Stimulated activated CD4-positive, alpha-beta T cell treated with anti-CD3 and anti-CD28 coated beads, Interleukin-4, amount 100 ng/mL, for 1 hour (primary cell): ENCODE measurements around the gene PPM1F.
"Not testable (repeated sequence)": the region's sequence is repeated elsewhere in the genome, so short reads cannot be mapped to it uniquely, and the experiment has no call there.

Source experiments
- DNase-seq: peaks from one replicate; pipeline ENCODE4 v3.0.0-alpha.2; 2020

Gene PPM1F

DNA sequence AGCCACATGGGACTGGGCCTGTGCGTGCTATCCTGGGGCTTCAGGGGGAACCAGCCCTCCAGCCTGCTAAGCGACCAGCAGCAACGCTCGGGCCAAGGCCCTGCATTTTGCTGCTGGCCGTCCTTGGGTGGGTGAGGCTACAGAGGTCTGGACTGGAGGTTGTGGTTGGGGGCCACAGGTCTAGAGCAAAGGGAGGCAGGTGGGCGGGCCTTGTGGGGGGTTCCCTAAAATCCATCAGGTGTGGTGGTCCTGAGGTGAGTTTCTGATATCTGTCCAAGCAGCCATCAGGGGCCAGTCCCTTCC lies 34.7 kb downstream of the PPM1F start:
- no peak for DNase-seq

DNA sequence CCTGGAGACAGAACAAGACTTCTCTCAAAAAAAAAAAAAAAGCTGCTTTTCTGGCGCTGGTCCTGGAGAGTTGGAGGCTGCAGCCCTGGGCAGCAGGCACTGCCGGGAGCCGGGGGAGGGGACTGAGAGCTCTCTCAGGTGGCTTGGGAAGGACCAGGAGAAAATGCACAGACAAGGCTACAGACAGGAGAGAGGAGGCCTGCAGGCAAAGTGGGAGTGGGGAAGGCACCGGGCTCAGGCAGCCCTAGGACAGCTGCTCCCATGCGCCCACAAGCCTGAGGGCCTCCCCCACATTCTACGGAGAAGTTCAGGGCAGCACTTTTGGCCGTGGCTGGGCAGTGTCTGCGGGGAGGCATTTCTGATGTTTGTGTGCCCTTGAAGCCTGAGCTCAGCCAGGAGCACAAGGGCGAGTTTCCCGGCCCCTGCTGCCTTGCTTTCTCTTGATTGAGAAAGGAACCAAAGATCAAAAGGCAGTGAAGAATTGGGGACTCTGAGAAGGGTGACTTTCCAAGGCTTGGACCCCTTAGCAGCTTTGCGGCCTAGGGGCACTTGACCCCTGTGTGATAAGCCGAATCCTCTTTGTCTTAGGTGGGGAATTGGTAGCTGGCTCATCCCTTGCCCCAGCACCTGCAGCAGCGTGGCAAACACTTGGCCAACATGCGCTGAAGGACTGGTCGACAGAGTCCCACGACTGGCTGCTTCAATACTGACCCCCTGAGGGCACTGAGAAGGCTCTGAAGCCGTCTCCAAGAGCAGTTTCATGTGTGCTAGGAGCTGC lies 35.3 kb downstream of the PPM1F start:
- DNase-seq, result no peak

DNA sequence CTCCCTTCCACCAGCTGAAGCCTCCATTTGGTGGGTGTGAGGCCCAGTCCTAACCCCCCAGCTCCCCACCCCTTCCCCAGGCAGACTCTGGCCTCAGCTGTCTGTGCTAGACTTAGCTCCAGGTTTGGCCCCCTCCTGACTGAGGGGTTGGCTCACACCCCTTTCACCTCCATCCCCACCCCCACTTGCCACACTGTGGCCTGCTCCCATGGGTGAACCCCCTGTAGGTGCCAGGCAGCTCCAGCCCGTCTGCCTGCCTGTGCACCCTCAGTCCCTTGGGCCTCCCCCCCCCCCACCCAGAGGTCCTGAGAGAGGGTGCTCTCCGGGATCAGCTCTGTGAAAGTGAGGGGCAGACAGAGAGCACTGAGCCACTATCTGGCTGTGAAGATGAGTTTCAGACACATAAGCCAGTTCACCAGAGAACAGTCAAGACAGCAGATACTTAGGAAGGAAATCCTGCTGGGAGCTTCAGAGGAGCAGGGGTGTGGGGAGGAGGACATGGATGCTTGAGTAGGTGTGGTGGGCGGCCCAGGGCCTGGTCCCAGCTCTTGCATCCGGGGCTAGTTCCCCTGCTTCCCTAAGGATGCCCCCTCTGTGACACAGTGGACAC lies 36.2 kb downstream of the PPM1F start:
- no peak for DNase-seq

DNA sequence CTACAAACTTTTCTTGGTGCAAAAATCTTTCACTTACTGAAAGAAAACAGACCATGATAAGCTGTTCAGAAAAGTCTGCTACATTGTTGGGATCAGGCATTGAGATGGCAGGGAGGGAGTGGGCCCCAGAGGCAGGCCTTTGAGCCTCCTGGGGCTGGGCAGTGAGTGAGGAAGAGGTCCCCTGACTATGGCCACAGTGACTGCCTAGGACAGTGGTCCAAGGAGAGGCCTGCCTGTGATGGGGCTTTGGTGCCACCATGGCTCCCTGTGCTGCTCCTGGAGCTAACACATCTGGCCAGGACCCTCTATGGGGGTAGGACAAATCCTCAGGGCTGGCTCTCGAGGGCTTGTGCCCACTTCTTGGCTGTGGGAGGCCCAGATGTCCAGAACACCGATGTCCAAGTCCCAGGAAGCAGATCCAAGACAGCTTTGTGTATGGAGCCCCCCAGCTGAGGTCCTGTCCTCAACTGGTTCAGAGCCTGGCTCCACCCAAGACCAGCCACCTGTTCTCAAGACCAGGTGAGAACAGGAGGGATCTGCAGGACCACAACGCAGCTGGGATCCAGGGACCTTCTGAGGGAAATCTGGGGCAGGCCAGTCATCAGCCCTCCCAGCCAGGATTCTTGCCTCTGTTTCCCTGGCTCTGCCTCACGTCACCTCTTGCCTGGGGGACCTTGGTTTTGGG lies 36.9 kb downstream of the PPM1F start:
- DNase-seq, result no peak

DNA sequence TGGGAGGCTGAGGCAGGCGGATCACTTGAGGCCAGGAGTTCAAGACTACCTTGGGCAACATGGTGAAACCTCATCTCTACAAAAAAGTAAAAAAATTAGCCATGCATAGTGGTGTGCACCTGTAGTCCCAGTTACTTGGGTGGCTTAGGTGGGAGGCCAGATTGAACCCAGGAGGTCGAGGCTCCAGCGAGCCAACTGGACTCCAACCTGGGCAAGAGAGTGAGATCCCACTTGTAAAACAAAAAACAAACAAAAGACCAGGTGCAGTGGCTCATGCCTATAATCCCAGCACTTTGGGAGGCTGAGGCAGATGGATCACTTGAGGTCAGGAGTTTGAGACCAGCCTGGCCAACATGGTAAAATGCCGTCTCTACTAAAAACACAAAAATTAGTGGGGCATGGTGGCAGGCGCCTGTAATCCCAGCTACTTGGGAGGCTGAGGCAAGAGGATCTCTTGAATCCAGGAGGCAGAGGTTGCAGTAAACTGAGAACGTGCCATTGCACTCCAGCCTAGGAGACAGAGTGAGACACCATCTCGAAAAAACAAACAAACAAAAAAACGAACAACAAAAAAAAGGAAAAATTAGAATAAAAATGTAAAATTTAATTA lies 38.5 kb downstream of the PPM1F start:
- not testable (repeated sequence) for DNase-seq

DNA sequence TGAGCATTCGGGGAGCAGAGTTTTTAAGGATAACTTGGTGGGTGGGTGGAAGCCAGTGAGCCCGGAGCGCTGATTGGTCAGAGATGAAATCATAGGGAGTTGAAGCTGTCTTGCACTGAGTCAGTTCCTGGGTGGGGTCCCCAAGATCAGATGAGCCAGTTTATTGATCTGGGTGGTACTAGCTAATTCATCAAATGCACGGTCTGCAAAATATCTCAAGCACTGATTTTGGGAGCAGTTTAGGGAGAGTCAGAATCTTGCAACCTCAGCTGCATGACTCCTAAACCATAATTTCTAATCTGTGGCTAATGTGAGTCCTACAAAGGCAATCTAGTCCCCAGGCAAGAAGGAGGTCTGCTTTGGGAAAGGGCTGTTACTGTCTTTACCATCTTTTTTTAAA lies 42.3 kb downstream of the PPM1F start:
- not testable (repeated sequence) for DNase-seq

DNA sequence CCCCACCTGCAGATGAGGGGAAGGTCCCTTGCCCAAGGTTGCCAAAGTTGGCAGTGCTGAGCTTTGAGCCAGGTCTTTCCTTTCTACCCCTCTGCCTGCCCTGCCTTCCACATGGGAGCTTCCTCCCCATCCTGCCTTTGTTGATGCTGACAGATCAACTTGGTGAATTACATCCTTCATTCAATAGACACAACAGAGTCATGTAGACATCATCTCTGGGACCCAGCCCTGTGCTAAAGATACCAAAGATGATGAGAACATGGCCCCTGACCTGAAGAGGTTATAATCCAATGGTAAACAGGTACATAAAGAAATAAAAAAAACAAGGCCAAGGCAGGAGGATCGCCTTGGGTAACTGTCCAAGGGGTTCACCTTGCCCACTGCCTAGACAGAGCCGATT lies 42.8 kb downstream of the PPM1F start:
- DNase-seq, result no peak

DNA sequence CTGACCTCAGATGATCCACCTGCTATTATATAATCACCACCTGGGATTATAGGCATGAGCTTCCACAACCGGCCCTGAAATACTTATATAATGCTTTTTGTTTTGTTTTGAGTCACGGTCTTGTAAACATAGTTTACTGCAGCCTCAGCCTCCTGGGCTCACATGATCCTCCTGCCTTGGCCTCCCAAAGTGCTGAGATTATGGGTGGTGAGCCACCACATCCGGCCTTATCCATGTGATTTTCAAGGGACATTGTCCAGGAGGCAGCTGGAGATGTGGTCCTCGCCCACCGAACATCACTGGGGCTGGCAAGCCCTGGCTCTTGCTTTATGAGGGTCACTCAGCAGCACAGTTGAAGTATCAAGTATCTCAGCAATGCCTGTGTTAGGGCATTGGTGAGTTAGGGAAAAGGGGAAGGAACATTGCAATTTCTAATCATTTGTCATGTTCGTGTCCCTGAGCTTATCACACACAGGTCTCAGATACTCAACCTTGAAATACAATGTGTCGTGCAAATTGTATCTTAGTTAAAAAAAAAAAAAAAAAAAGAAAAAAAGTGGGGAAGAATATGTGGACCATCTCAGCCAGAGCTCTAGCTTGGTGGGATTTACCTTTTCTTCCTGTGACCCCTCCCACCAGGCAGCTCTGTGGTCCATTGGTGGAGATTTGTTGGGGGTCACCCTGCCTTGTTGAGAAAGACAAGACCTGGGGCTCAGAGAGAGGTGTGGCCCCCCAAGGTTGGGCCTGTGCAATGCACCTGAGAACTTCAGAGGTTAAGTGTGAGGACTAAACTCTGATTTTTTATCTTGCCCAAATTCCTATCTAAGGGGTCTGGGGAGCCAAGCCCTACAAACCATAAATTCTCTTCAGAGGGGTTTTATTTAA lies 44.8 kb downstream of the PPM1F start:
- DNase-seq, result no peak

DNA sequence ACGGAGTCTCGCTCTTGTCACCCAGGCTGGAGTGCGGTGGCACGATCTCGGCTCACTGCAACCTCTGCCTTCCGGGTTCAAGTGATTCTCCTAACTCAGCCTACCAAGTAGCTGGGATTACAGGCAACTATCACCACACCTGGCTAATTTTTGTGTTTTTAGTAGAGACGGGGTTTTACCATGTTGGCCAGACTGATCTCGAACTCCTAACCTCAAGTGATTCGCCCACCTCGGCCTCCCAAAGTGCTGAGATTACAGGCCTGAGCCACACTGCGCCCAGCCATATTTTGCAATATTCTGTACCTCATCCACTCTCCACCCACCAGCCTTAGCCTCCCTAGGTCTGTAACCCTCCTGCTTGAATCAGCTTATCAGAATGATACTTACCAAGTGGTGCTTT lies 47.4 kb downstream of the PPM1F start:
- DNase-seq, result not testable (repeated sequence)

DNA sequence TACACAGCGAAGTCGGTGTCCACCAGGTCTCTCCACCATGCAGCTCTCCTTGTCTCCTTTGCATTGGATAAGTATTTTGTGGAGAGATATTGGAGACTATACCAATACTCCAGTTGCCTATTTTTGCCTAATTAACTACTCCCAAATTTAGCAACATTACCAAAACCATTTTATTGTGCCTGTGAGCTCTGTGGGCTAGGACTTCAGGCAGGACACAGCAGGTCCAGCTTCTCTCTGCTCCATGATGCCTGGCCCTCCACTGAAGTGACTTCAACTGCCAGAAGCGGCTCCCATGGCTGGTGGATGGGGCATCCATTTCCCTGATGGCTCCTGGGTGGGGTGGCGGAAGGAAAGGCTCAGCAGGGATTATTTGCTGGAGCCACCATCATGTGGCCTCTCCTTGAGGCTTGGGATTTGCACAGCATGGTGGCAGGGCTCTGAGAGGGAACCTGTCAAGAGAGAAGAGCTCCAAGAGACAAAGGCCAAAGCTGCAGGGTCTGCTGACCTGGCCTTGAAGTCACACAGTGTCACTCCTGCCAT lies 48.3 kb downstream of the PPM1F start:
- no peak for DNase-seq

DNA sequence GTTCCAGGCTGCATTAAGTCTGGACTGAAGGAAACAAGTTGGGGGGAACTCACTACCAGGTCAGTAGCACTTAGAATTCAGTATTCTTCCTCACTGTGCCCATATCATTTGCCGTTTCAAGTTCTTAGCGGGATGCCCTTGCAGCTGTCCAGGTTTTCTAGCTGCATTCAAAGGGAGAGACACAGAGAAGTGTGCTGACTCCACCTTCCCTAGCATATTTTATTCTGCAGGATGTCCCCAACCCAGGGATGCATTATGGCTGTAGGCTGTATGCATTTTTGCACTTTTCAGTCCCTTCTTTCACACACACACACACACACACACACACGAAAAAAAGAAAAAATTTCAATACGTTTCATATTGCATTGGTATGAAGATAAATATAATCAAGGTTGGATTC lies 49.4 kb downstream of the PPM1F start:
- DNase-seq, result no peak

DNA sequence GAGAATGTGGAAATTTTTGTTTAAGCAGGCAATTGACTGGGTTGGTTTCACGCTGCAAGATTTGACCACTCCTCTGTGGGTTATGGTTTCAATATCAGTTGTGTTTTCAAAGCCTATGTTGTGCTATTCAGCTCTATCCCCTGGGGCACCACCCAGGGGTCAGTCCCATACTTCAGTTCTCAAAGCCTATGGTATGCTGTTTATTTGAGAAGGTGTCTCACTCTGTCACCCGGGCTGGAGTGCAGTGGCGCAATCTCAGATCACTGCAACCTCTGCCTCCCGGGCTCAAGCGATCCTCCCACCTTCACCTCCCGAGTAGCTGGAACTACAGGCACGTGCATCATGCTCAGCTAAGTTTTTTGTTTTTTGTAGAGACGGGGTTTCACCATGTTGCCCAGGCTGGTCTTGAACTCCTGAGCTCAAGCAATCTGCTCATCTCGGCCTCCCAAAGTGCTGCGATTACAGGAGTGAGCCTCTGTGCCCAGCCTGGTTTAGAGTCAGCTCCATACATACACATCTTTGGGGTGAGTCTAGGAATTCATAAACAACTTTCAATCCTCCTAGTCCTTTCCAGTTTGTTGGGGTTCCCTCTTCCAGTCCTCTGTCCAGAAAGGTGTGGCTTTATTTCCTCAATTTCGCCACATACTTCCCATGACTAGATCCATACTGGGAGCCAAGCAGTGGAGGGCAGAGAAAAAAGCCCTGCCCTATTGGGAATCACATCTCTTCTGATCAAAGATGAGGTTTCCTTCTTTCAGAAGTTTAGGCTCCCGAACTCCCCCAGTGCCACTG lies 50.2 kb downstream of the PPM1F start:
- DNase-seq, result no peak

DNA sequence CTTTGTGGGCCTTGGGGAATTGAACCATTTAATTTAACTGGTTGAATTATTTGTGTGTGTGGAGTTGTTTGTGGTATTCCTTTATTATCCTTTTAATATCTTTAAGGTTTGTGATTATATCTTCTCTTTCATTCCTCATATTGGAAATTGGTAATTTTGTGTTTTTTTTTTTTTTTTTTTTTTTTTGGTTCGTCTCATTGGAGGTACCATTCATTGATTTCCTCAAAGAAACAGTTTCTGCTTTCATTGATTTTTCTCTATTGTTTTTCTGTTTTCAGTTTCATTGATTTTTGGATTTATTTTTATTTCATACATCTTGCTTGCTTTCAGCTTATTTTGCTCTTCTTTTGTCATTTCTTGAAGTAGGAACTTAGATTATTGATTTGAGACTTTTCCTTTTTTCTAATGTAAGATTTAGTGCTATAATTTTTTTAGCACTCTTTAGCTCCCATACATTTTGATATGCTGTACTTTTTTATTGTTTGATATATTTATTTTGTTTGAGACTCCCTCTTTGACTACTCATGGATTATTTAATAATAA lies 54.2 kb downstream of the PPM1F start:
- no peak for DNase-seq

DNA sequence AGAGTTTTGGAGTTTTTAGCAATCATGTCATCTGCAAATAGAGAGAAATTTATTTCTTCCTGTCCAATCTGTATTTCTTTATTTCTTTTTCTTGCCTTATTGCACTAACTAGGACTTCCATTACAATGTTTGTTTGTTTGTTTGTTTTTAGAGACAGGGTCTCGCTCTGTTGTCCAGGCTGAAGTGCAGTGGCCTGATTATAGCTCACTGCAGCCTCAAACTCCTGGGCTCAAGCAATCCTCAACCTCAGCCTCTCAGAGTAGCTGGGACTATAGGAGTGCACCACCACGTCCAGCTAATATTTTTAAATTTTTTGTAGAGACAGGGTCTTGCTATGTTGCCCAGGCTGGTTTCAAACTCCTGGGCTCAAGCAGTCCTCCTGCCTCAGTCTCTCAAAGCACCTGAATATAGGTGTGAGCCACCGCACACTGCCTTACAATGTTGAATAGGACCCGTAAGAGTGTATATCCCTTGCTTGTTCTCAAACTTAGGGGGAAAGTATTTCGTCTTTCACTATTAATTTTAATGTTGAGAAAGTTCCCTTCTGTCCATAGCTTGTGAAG lies 55.6 kb downstream of the PPM1F start:
- DNase-seq, result no peak

DNA sequence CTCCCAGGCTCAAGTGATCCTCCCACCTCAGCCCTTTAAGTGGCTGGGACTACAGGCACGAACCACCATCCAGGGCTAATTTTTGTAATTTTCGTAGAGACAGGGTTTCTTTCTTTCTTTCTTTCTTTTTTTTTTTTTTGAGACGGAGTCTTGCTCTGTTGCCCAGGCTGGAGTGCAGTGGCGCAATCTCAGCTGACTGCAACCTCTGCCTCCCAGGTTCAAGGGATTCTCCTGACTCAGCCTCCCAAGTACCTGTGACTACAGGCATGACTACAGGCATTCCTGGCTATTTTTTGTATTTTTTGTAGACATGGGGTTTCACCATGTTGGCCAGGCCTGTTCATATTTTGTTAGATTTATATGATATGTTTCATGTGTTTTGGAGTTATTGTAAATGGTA lies 56.4 kb downstream of the PPM1F start:
- not testable (repeated sequence) for DNase-seq

DNA sequence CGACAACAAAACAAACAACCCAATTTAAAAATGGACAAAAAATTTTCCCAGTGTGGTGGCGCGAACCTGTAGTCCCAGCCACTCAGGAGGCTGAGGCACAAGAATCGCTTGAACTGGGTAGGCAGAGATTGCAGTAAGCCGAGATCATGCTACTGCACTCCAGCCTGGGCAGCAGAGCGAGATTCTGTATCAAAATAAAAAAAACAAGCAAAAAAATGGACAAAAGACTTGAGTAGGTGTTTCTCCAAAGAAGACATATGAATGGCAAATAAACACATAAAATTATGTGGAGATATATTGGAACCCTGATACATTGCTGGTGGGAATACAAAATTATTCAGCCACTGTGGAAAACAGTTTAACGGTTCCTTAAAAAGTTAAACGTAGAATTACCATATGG lies 57.8 kb downstream of the PPM1F start:
- no peak for DNase-seq

DNA sequence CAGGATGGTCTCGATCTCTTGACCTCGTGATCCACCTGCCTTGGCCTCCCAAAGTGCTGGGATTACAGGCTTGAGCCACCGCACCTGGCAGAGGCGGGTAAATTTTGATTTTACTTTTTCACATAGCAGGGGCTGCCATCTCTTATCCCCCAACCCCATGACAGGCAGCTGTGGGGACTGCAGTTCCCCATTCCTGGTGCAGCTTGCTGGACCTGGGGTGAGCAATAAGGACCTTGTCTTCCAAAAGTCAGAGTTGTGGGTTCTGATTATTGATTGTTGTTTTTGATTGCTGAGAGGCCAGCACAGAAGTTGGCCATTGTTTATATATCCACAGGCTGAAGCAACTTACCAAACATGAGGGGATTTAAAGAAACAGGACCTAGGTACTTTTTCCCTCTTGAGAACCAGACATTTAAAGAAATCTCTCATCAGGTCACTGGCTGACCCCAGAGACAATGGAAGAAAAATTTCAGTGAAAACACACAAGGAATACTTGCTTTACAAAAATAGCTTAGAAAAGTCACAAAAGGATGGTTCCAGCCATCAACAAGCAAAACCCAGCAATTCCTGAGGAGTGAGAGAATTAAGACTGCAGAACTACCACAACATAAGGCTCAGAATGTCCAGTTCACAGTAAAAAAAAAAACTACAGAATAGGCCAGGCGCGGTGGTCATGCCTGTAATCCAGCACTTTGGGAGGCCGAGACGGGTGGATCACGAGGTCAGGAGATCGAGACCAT lies 63.2 kb downstream of the PPM1F start:
- DNase-seq, result no peak

DNA sequence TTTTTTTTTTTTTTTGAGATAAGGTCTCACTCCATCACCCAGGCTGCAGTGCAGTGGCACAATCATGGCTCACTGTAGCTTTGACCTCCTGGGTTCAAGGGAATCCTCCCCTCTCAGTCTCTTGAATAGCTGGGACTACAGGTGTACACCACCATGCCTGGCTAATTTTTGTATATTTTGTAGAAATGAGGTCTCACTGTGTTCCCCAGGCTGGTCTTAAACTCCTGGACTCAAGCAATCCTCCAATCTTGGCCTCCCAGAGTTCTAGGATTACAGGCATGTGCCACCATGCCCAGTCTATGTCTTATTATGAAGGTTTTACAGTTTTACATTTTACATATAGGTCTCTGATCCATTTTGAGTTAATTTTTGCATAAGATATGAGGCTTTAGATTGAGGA lies 64.8 kb downstream of the PPM1F start:
- DNase-seq, result no peak

DNA sequence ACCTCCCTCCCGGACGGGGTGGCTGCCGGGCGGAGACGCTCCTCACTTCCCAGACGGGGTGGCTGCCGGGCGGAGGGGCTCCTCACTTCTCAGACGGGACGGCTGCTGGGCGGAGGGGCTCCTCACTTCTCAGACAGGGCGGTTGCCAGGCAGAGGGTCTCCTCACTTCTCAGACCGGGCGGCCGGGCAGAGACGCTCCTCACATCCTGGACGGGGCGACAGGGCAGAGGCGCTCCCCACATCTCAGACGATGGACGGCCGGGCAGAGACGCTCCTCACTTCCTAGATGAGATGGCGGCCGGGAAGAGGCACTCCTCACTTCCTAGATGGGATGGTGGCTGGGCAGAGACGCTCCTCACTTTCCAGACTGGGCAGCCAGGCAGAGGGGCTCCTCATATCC lies 68.7 kb downstream of the PPM1F start:
- DNase-seq, result not testable (repeated sequence)

DNA sequence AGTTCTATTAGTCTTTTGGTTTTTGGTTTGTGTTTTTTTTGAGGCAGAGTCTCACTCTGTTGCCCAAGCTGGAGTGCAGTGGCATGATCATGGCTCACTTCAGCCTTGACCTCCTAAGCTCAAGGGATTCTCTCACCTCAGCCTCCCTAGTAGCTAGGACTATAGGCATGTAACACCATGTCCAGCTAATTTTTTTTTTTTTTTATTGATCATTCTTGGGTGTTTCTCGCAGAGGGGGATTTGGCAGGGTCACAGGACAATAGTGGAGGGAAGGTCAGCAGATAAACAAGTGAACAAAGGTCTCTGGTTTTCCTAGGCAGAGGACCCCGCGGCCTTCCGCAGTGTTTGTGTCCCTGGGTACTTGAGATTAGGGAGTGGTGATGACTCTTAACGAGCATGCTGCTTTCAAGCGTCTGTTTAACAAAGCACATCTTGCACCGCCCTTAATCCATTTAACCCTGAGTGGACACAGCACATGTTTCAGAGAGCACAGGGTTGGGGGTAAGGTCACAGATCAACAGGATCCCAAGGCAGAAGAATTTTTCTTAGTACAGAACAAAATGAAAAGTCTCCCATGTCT lies 69.8 kb downstream of the PPM1F start:
- not testable (repeated sequence) for DNase-seq
